ENCODE results near the gene LPP.

DNA sequence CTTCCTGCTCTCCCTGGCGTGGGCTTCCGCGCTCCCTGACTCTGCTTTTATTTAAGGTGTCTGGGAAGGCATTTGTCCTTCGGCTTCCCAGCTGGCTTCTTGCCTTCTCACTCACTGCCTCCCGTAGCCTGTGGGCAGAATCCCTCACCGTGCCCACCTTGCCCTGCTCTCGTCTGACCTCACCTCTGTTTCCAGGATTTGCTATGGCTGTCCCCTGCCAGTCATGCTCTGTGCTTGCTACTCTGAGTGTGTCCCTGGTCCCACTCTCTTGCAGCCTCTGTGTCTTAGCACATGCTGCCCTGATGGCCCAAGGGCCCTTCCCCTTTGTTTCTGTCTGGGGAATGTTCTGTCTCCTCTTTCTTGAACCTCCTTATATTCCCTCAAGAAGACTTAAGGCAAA lies 26.2 kb downstream of the LPP start:
- no peak for TF ChIP-seq YY1 (IDR thresholded peaks at IDR 0.05; ENCODE audit: low read depth, low read length)
- TF ChIP-seq ATF7 (IDR thresholded peaks at IDR 0.05; ENCODE audit: low read depth): no peak
- TF ChIP-seq EZH2 (IDR thresholded peaks at IDR 0.05; ENCODE audit: borderline replicate concordance, control insufficient read depth, low read depth, low read length): no peak
- TF ChIP-seq, protein P1, sequence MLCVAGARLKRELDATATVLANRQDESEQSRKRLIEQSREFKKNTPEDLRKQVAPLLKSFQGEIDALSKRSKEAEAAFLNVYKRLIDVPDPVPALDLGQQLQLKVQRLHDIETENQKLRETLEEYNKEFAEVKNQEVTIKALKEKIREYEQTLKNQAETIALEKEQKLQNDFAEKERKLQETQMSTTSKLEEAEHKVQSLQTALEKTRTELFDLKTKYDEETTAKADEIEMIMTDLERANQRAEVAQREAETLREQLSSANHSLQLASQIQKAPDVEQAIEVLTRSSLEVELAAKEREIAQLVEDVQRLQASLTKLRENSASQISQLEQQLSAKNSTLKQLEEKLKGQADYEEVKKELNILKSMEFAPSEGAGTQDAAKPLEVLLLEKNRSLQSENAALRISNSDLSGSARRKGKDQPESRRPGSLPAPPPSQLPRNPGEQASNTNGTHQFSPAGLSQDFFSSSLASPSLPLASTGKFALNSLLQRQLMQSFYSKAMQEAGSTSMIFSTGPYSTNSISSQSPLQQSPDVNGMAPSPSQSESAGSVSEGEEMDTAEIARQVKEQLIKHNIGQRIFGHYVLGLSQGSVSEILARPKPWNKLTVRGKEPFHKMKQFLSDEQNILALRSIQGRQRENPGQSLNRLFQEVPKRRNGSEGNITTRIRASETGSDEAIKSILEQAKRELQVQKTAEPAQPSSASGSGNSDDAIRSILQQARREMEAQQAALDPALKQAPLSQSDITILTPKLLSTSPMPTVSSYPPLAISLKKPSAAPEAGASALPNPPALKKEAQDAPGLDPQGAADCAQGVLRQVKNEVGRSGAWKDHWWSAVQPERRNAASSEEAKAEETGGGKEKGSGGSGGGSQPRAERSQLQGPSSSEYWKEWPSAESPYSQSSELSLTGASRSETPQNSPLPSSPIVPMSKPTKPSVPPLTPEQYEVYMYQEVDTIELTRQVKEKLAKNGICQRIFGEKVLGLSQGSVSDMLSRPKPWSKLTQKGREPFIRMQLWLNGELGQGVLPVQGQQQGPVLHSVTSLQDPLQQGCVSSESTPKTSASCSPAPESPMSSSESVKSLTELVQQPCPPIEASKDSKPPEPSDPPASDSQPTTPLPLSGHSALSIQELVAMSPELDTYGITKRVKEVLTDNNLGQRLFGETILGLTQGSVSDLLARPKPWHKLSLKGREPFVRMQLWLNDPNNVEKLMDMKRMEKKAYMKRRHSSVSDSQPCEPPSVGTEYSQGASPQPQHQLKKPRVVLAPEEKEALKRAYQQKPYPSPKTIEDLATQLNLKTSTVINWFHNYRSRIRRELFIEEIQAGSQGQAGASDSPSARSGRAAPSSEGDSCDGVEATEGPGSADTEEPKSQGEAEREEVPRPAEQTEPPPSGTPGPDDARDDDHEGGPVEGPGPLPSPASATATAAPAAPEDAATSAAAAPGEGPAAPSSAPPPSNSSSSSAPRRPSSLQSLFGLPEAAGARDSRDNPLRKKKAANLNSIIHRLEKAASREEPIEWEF (IDR thresholded peaks at IDR 0.05; ENCODE audit: insufficient replicate concordance, low read depth, low read length): no peak
- no peak for TF ChIP-seq POLR2A (IDR thresholded peaks at IDR 0.05; ENCODE audit: low read depth, low read length)
- TF ChIP-seq CHD4 (IDR thresholded peaks at IDR 0.05): no peak
- no peak for TF ChIP-seq POLR2AphosphoS5 (IDR thresholded peaks at IDR 0.05; ENCODE audit: low read length)
- no peak for TF ChIP-seq TAF1 (IDR thresholded peaks at IDR 0.05; ENCODE audit: borderline replicate concordance, low read depth, low read length)
- TF ChIP-seq TARDBP (IDR thresholded peaks at IDR 0.05; ENCODE audit: borderline replicate concordance): no peak

All from GM12878 (cell line).